Measurements from ENCODE around the gene PWP1. TPM values are rescaled to one million over a fixed set of nuclear protein-coding genes. Genes with fewer than 3 reads are reported as not detected.

Gene PWP1
- total and polyA plus RNA-seq, 2 of the 4 experiments (the other 2 are of a cell fraction) = 143 to 179 TPM

- no peaks in the 10 kb centered on the region for H3K27me3 ChIP-seq (ENCODE audit: control insufficient read depth, insufficient read depth, low read length)
- TF ChIP-seq USF2 (IDR thresholded peaks at IDR 0.05; ENCODE audit: low read depth, low read length) = no peak
- TF ChIP-seq MXI1 (IDR thresholded peaks at IDR 0.05; ENCODE audit: borderline replicate concordance, low read depth, low read length) = no peak
- TF ChIP-seq MAZ (IDR thresholded peaks at IDR 0.05; ENCODE audit: borderline replicate concordance, low read depth, low read length) = no peak
- no peak for TF ChIP-seq CEBPB (IDR thresholded peaks at IDR 0.05; ENCODE audit: low read depth, low read length)
- no peak overlapping the region for H3K27ac ChIP-seq (ENCODE audit: insufficient read depth, low read length)
- no peak overlapping the region for H2AK9ac ChIP-seq (replicated peaks; ENCODE audit: low read depth, low read length, poor library complexity)
- no peak overlapping the region for H2BK15ac ChIP-seq (ENCODE audit: low read depth, low read length)
- no peak overlapping the region for H3K9ac ChIP-seq (ENCODE audit: low read depth, low read length)
- H3K4me1 ChIP-seq (ENCODE audit: control insufficient read depth, insufficient read depth, low read length) = no peaks in the 10 kb centered on the region
- no peaks in the 10 kb centered on the region for H3K9me3 ChIP-seq (ENCODE audit: control insufficient read depth, insufficient read depth, low read length)
- in situ Hi-C loops (cut with MboI; ENCODE audit: low sequenced_read_pairs) = no loop called here
- no peak overlapping the region for H3K4me2 ChIP-seq (ENCODE audit: low read depth, low read length)
- no peak overlapping the region for H3K4ac ChIP-seq (ENCODE audit: low read depth, low read length)
- no peak overlapping the region for H2BK20ac ChIP-seq (ENCODE audit: low read depth, low read length)
- no peak; the same call in 1 of the 2 replicates for ATAC-seq (ENCODE audit: low read depth)
- H2AK5ac ChIP-seq (ENCODE audit: low read depth, low read length) = no peak overlapping the region
- H3K18ac ChIP-seq (ENCODE audit: low read depth, low read length) = no peak overlapping the region
- ChIA-PET POLR2A (ENCODE audit: unreplicated experiment) (no interaction called here), CTCF (no interaction called here)
- dilution Hi-C loops (cut with HindIII; ENCODE audit: low sequenced_read_pairs, unreplicated experiment) = no loop called here
- H3K23ac ChIP-seq (ENCODE audit: low read depth, low read length) = no peak overlapping the region
- BruUV-seq (replicated peaks) = no TSS peak
- no peak overlapping the region for H4K8ac ChIP-seq (ENCODE audit: low read depth in 2 of 2, low read length in 2 of 2)
- peaks cover 27% of the 10 kb centered on the region for H3K36me3 ChIP-seq (ENCODE audit: control insufficient read depth, insufficient read depth, low read length)
- H3K4me3 ChIP-seq (ENCODE audit: insufficient read depth, low read depth, low read length) = no peak overlapping the region
- DNase-seq = peak; percentile 3
- no peak overlapping the region for H2BK120ac ChIP-seq (ENCODE audit: low read depth, low read length)
- H4K20me1 ChIP-seq (ENCODE audit: insufficient read depth, low read length) = no peaks in the 10 kb centered on the region
- H3K56ac ChIP-seq (ENCODE audit: extremely low read depth, insufficient read depth, low read length) = no peak overlapping the region
- H2AFZ ChIP-seq (replicated peaks; ENCODE audit: low read length, poor library complexity) = no peak overlapping the region
- no peak overlapping the region for H3K14ac ChIP-seq (replicated peaks; ENCODE audit: low read depth, low read length)
- H2BK5ac ChIP-seq (ENCODE audit: low read depth, low read length, poor library complexity, severe bottlenecking) = no peak overlapping the region
- peaks cover 3% of the 10 kb centered on the region; the same call in 1 of the 2 replicates for H3K9me1 ChIP-seq (ENCODE audit: insufficient read depth, low read length)
- no peak overlapping the region for H4K5ac ChIP-seq (ENCODE audit: low read depth, low read length)
- intact Hi-C loops (cut with micrococcal nuclease) = no loop called here
- H3K79me1 ChIP-seq (ENCODE audit: low read depth in 1 of 2, low read length in 2 of 2) = no peaks in the 10 kb centered on the region
- no peak overlapping the region for H4K91ac ChIP-seq (ENCODE audit: insufficient read depth, low read depth, low read length)
Observed at GRCh38 chr12:107715780-107716179, 30.2 kb downstream of the PWP1 start.

Data from IMR-90 (cell line).